Endothelial cell of umbilical vein (primary cell): ENCODE measurements around the gene PDK1.

Source experiments
- CTCF ChIP-seq, 2 donors: IDR thresholded peaks; 1 replicate in 1 of 2; 2 replicates in 1 of 2; pipeline ENCODE4 v1.5.1; 2011; ENCODE audit warnings: low read length in 2 of 2, mild to moderate bottlenecking in 2 of 2, moderate library complexity in 2 of 2, control low read depth in 1 of 2, inconsistent platforms in 1 of 2, low read depth in 1 of 2; ENCODE audit not compliant: insufficient read depth in 1 of 2; ENCODE audit errors: extremely low read depth in 1 of 2
- EZH2 ChIP-seq: IDR thresholded peaks from 2 replicates; pipeline ENCODE4 v1.6.1; 2012; ENCODE audit warnings: borderline replicate concordance, low read depth, mild to moderate bottlenecking, moderate library complexity, low read length, inconsistent platforms; ENCODE audit not compliant: severe bottlenecking
- TF ChIP-seq, protein P1 (sequence below): IDR thresholded peaks from 2 replicates; pipeline ENCODE4 v1.6.1; 2011; ENCODE audit not compliant: insufficient read depth, insufficient read length

GRCh38 chr2:172614932-172615331, 59.0 kb downstream of the PDK1 start:
- TF ChIP-seq CTCF (IDR thresholded peaks at IDR 0.05; ENCODE audit: extremely low read depth in 1 of 2, insufficient read depth in 1 of 2, low read depth in 1 of 2, low read length in 2 of 2) (no peak), EZH2 (no peak)
- TF ChIP-seq, protein P1, sequence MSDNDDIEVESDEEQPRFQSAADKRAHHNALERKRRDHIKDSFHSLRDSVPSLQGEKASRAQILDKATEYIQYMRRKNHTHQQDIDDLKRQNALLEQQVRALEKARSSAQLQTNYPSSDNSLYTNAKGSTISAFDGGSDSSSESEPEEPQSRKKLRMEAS = no peak
